Muscle of back (tissue), 10 donors: ENCODE measurements around the gene PABPC3. TPM values are rescaled to one million over a fixed set of nuclear protein-coding genes. Genes with fewer than 3 reads are reported as not detected.

Experiments used
- polyA plus RNA-seq, 10 donors: library from polyadenylated mRNA; unstranded; fragments of 120-200 nt; gene quantifications; one replicate each; pipeline ENCODE4 v1.2.1, GENCODE V29; 2013; ENCODE audit not compliant: insufficient read length in 10 of 10

PABPC3 gene
- polyA plus RNA-seq, 10 donors = 0.25 to 0.73 (median 0.56) TPM

Other genes with a start within 250 kb of the PABPC3 start
- gene AMER2, start 76.2 kb downstream of the PABPC3 start, polyA plus RNA-seq = under 1 TPM; 0.03 to 0.50 (median 0.06) TPM
- gene MTMR6, start 191.4 kb downstream of the PABPC3 start, polyA plus RNA-seq = 10 to 100 TPM in 9 of 10 donors, 1 to 10 TPM in 1; 9.8 to 13.7 (median 12.4) TPM
- gene NUP58, start 205.5 kb downstream of the PABPC3 start, polyA plus RNA-seq = 10 to 100 TPM; 27.5 to 50.3 (median 37.0) TPM